Endothelial cell (in vitro differentiated cells): ENCODE data around the gene BATF. TPM values are rescaled to one million over a fixed set of nuclear protein-coding genes. Genes with fewer than 3 reads are reported as not detected.

Experiments used
- DNase-seq: peaks from one replicate; pipeline ENCODE4 v3.0.0; 2021; ENCODE audit warnings: low spot score
- H3K27ac Mint-ChIP-seq: one replicate; pipeline ENCODE4 v1.8.0; 2021; ENCODE audit warnings: mixed read lengths, inconsistent platforms; ENCODE audit not compliant: unreplicated experiment
- H3K27me3 Mint-ChIP-seq: one replicate; pipeline ENCODE4 v1.8.0; 2021; ENCODE audit warnings: mild to moderate bottlenecking, moderate library complexity, mixed read lengths, inconsistent platforms; ENCODE audit not compliant: unreplicated experiment
- H3K36me3 Mint-ChIP-seq: one replicate; pipeline ENCODE4 v1.8.0; 2021; ENCODE audit warnings: mild to moderate bottlenecking, low read depth, mixed read lengths, inconsistent platforms; ENCODE audit not compliant: unreplicated experiment
- H3K4me1 Mint-ChIP-seq: one replicate; pipeline ENCODE4 v1.8.0; 2021; ENCODE audit warnings: mild to moderate bottlenecking, mixed read lengths, inconsistent platforms; ENCODE audit not compliant: unreplicated experiment
- H3K4me3 Mint-ChIP-seq: one replicate; pipeline ENCODE4 v1.8.0; 2021; ENCODE audit warnings: mild to moderate bottlenecking, mixed read lengths, inconsistent platforms; ENCODE audit not compliant: unreplicated experiment
- H3K9me3 Mint-ChIP-seq: one replicate; pipeline ENCODE4 v1.8.0; 2021; ENCODE audit warnings: mixed read lengths, inconsistent platforms; ENCODE audit not compliant: unreplicated experiment
- CTCF ChIP-seq: fragments of 200-600 bp; sonication (generic); IDR thresholded peaks from one replicate; pipeline ENCODE4 v1.5.0; 2021; ENCODE audit warnings: antibody characterized with exemption; ENCODE audit not compliant: unreplicated experiment
- total RNA-seq: library from RNA; stranded (reverse); fragmentation: NEBNext Ultra II Directional; extraction: Animal tissue kit (Norgen Biotek cat#: 25700); gene quantifications from one replicate; pipeline ENCODE4 v1.2.1, GENCODE V29; 2021; ENCODE audit not compliant: unreplicated experiment

BATF gene
- total RNA-seq, 1 donor from 2014 or later, result not detected

GRCh38 chr14:75513911-75514672 is 8.2 kb upstream of the BATF start:
- Mint-ChIP-seq H3K27ac (no peak overlapping the region), H3K4me3 (no peak overlapping the region), H3K4me1 (peaks cover 9% of the 10 kb centered on the region), H3K27me3 (no peaks in the 10 kb centered on the region), H3K36me3 (peaks cover 6% of the 10 kb centered on the region), H3K9me3 (no peaks in the 10 kb centered on the region)
- DNase-seq, result no peak
- TF ChIP-seq CTCF, result no peak

DNA sequence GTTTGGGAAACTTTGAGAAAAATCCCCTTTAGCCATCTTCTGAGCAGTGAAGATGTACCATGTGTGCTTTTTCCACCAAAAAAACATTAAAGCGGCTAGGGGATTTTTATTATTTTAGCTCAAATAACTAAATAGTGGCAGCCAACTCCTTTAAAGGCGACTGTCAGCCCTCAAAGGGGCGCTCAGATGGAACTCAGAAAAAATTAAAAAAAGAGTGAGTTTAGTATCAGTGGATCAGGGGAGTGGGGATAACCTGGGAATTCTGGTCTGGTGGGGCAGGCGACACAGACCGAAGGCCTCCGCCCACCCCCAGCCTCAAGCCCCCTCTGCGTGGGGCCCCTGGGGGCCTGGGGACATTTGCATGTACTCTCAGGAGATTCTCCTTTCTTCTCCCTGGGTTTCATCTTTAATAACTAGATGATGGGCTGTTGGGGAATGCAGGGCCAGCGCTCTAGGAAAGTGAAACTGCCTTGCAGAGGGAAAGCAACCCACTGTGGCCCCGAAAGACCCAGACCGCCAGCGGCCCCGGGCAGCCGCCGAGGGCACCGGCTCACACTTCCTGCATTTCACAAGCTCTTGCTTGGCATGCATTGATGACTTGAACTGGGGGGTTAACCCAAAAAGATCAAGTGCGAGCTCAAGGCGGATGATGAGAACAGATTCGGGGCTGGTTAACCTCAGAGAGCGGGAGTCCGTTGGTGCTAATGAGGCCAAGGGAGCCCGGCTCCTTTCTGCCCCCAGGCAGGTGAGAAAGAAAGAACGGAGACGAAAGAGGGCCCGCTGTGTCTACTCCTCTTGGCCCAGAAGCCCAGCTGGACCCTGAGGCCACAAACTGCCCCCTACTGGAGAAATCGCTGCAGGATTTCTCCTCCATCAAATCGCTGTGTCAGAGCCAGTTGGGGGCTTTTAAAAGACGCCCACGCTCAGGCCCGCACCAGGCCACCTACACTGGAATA is 7.3 kb upstream of the BATF start:
- H3K9me3 Mint-ChIP-seq, result no peaks in the 10 kb centered on the region
- no peaks in the 10 kb centered on the region for H3K27me3 Mint-ChIP-seq
- DNase-seq, result no peak
- H3K4me3 Mint-ChIP-seq, result no peak overlapping the region
- H3K36me3 Mint-ChIP-seq, result peaks cover 6% of the 10 kb centered on the region
- H3K4me1 Mint-ChIP-seq, result peaks cover 9% of the 10 kb centered on the region
- H3K27ac Mint-ChIP-seq, result no peak overlapping the region
- no peak for TF ChIP-seq CTCF

DNA sequence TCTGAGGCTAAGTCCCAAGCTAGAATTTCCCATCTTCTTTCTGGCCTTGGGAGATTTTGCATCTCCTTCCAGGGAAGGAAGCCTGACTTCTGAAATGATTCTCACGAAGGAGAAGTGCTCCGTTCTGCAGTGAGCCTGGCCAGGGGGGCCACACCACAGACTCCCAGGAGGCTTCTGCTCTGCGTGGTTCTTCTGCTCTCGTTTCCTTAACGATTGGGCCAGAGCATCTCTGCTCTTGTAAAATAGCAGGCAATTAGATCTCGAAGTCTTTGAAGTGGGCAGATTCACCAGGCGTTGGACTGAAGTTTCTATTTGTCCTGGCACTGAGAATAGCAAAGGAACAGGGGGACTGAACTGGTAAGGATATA is 6.7 kb upstream of the BATF start:
- Mint-ChIP-seq H3K4me1 (peaks cover 9% of the 10 kb centered on the region), H3K9me3 (no peaks in the 10 kb centered on the region), H3K27me3 (no peaks in the 10 kb centered on the region), H3K4me3 (no peak overlapping the region), H3K36me3 (peaks cover 6% of the 10 kb centered on the region), H3K27ac (no peak overlapping the region)
- no peak for TF ChIP-seq CTCF
- no peak for DNase-seq

DNA sequence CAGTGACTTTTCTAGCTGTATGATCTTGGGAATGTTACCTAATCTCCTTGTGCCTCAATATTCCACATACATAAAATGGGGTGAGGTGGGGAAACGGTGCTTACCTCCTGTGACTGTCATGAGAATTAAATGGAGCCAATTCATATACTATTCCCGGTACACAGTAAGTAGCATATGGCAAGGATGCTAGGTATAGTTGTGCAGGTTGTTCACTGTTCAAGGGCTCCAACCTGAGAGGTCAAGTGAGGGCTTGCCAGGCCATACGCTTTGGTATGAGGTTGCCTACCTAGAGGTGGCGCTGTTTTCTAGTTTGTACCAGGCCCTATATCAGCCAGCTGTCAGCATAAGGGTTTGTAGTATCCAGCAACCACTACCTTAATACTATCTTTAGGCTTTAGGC is 3.6 kb upstream of the BATF start:
- H3K9me3 Mint-ChIP-seq, result no peaks in the 10 kb centered on the region
- H3K27me3 Mint-ChIP-seq, result peaks cover 2% of the 10 kb centered on the region
- peak; percentile 64 for TF ChIP-seq CTCF
- peaks cover 28% of the 10 kb centered on the region for H3K4me1 Mint-ChIP-seq
- no peak overlapping the region for H3K4me3 Mint-ChIP-seq
- no peak overlapping the region for H3K27ac Mint-ChIP-seq
- H3K36me3 Mint-ChIP-seq, result no peaks in the 10 kb centered on the region
- DNase-seq, result peak; percentile 57
